HepG2 (cell line): Measurements from ENCODE around the gene CCDC170. TPM values are rescaled to one million over a fixed set of nuclear protein-coding genes. Genes with fewer than 3 reads are reported as not detected.

Source experiments
- ATAD3A ChIP-seq: sonication (generic); formaldehyde crosslinking; IDR thresholded peaks from 2 replicates; pipeline ENCODE4 v1.4.0; 2020; ENCODE audit warnings: missing genetic modification reagents
- ATF6 ChIP-seq: sonication (generic); formaldehyde crosslinking; conservative IDR thresholded peaks from 2 replicates; pipeline ENCODE4 v1.4.0; 2020; ENCODE audit warnings: missing genetic modification reagents
- EZH2 ChIP-seq: conservative IDR thresholded peaks from 2 replicates; pipeline ENCODE4 v1.6.1; 2012; ENCODE audit warnings: mild to moderate bottlenecking, low read depth, low read length, moderate library complexity
- MAX ChIP-seq: IDR thresholded peaks from 2 replicates; pipeline ENCODE4 v1.6.1; 2012; ENCODE audit warnings: inconsistent platforms
- MAZ ChIP-seq, 2 experiments: sonication (generic) in 1 of 2; formaldehyde crosslinking in 1 of 2; IDR thresholded peaks; 2 replicates each; pipeline versions ENCODE4 v1.5.0 to v1.6.1; 2012 to 2020; ENCODE audit warnings: low read depth in 2 of 2, mild to moderate bottlenecking in 2 of 2, borderline replicate concordance in 1 of 2, improper control_type of control experiment in 1 of 2, low read length in 1 of 2, missing genetic modification reagents in 1 of 2, moderate library complexity in 1 of 2
- NCOA1 ChIP-seq: sonication (generic); formaldehyde crosslinking; IDR thresholded peaks from 2 replicates; pipeline ENCODE4 v1.9.0; 2021; ENCODE audit warnings: missing genetic modification reagents
- NFE2L1 ChIP-seq: sonication (generic); formaldehyde crosslinking; IDR thresholded peaks from 2 replicates; pipeline ENCODE4 v1.4.0; 2020; ENCODE audit warnings: missing genetic modification reagents, mild to moderate bottlenecking, borderline replicate concordance
- NFIC ChIP-seq: IDR thresholded peaks from 2 replicates; pipeline ENCODE4 v1.6.1; 2012; ENCODE audit warnings: mild to moderate bottlenecking, low read length, inconsistent platforms
- SETDB1 ChIP-seq: sonication (generic); formaldehyde crosslinking; IDR thresholded peaks from 2 replicates; pipeline ENCODE4 v1.5.1; 2020; ENCODE audit warnings: missing genetic modification reagents, mild to moderate bottlenecking, borderline replicate concordance
- YY1 ChIP-seq: IDR thresholded peaks from 2 replicates; pipeline ENCODE4 v1.6.1; 2011; ENCODE audit warnings: low read length, low read depth, moderate library complexity, mild to moderate bottlenecking; ENCODE audit not compliant: insufficient read depth, insufficient replicate concordance
- ZNF142 ChIP-seq: sonication (generic); formaldehyde crosslinking; IDR thresholded peaks from 2 replicates; pipeline ENCODE4 v1.4.0; 2020; ENCODE audit warnings: missing genetic modification reagents
- ZNF17 ChIP-seq: sonication (generic); formaldehyde crosslinking; IDR thresholded peaks from 2 replicates; pipeline ENCODE4 v1.5.0; 2020; ENCODE audit warnings: mild to moderate bottlenecking, missing genetic modification reagents
- ZNF512 ChIP-seq: sonication (generic); formaldehyde crosslinking; IDR thresholded peaks from 2 replicates; pipeline ENCODE4 v1.4.0; 2020; ENCODE audit warnings: mild to moderate bottlenecking, missing genetic modification reagents
- ZNF574 ChIP-seq: sonication (generic); formaldehyde crosslinking; IDR thresholded peaks from 2 replicates; pipeline ENCODE4 v1.4.0; 2020; ENCODE audit warnings: missing genetic modification reagents
- ZNF598 ChIP-seq: sonication (generic); formaldehyde crosslinking; IDR thresholded peaks from 2 replicates; pipeline ENCODE4 v1.5.1; 2020; ENCODE audit warnings: mild to moderate bottlenecking, missing genetic modification reagents, borderline replicate concordance
- ZNF720 ChIP-seq: sonication (generic); formaldehyde crosslinking; IDR thresholded peaks from 2 replicates; pipeline ENCODE4 v1.4.0; 2020; ENCODE audit warnings: missing genetic modification reagents
- ZNF781 ChIP-seq: sonication (generic); formaldehyde crosslinking; IDR thresholded peaks from 2 replicates; pipeline ENCODE4 v1.5.1; 2020; ENCODE audit warnings: borderline replicate concordance, mild to moderate bottlenecking, missing genetic modification reagents; ENCODE audit errors: not compliant biosample characterization
- polyA plus RNA-seq, 8 experiments: library from polyadenylated mRNA; depleted of rRNA in 3 of 8; stranded (reverse) in 7 of 8; unstranded in 1 of 8; fragments of >200 nt; fragmentation: Illumina TruSeq in 4 of 8; extraction: Trizol in 4 of 8; gene quantifications; 2 replicates each; pipeline versions ENCODE4 v1.2.1 to v1.2.3, GENCODE V29; 2011 to 2016; ENCODE audit warnings: low read depth in 4 of 8, missing spikeins in 1 of 8, mixed read lengths in 1 of 8; ENCODE audit not compliant: insufficient read depth in 1 of 8
- total RNA-seq, 5 experiments: library from RNA; depleted of rRNA; stranded (reverse); fragments of >200 nt; fragmentation: Illumina TruSeq; extraction: Trizol; gene quantifications; 2 replicates each; pipeline ENCODE4 v1.2.3, GENCODE V29; 2016; ENCODE audit warnings: low read depth in 1 of 5

The CCDC170 gene
- total and polyA plus RNA-seq, 2 of the 13 experiments (the other 11 are each of a cell fraction or from before 2014, with no cell fraction given), result 0.90 to 5.1 TPM

- no peak for TF ChIP-seq ZNF574
- no peak for TF ChIP-seq ATF6 (CRISPR knock-in tag)
- TF ChIP-seq NCOA1 (CRISPR knock-in tag), result no peak
- TF ChIP-seq ZNF720 (CRISPR knock-in tag), result no peak
- TF ChIP-seq SETDB1, result no peak
- no peak for TF ChIP-seq MAX
- TF ChIP-seq ZNF598 (CRISPR knock-in tag), result no peak
- no peak for TF ChIP-seq NFIC
- TF ChIP-seq ZNF142, result no peak
- no peak for TF ChIP-seq ZNF781 (CRISPR knock-in tag)
- no peak for TF ChIP-seq YY1
- TF ChIP-seq MAZ (IDR thresholded peaks at IDR 0.05; ENCODE audit: borderline replicate concordance, low read depth, low read length), result no peak
- no peak for TF ChIP-seq MAZ (CRISPR knock-in tag; IDR thresholded peaks at IDR 0.05; ENCODE audit: low read depth)
- no peak for TF ChIP-seq ZNF17 (CRISPR knock-in tag)
- no peak for TF ChIP-seq ZNF512 (CRISPR knock-in tag)
- TF ChIP-seq ATAD3A (CRISPR knock-in tag), result no peak
- no peak for TF ChIP-seq NFE2L1 (CRISPR knock-in tag)
- TF ChIP-seq EZH2, result no peak
Observed at GRCh38 chr6:151498327-151498726, 4.5 kb downstream of the CCDC170 start (continued).
